IMR-90 (cell line): ENCODE measurements around the gene DNM3.

ENCODE experiments used
- CEBPB ChIP-seq: IDR thresholded peaks from 2 replicates; pipeline ENCODE4 v1.6.1; 2012; ENCODE audit warnings: low read depth, low read length, improper control_type of control experiment
- CHD1 ChIP-seq: IDR thresholded peaks from 2 replicates; pipeline ENCODE4 v1.6.1; 2012; ENCODE audit warnings: low read depth, low read length, improper control_type of control experiment
- MXI1 ChIP-seq: IDR thresholded peaks from 2 replicates; pipeline ENCODE4 v1.6.1; 2012; ENCODE audit warnings: low read depth, mild to moderate bottlenecking, low read length, moderate library complexity, borderline replicate concordance
- NFE2L2 ChIP-seq: fragments of 150-350 bp; IDR thresholded peaks from 2 replicates; pipeline ENCODE4 v1.6.1; 2016; ENCODE audit warnings: low read depth, mild to moderate bottlenecking, low read length
- POLR2A ChIP-seq: IDR thresholded peaks from 2 replicates; pipeline ENCODE4 v1.6.1; 2012; ENCODE audit warnings: mild to moderate bottlenecking, low read depth, low read length
- RAD21 ChIP-seq: IDR thresholded peaks from 2 replicates; pipeline ENCODE4 v1.6.1; 2012; ENCODE audit warnings: low read length, improper control_type of control experiment
- RCOR1 ChIP-seq: IDR thresholded peaks from 2 replicates; pipeline ENCODE4 v1.6.1; 2012; ENCODE audit warnings: mild to moderate bottlenecking, low read length, improper control_type of control experiment; ENCODE audit not compliant: insufficient replicate concordance
- RFX5 ChIP-seq: IDR thresholded peaks from 2 replicates; pipeline ENCODE4 v1.8.0; 2012; ENCODE audit warnings: low read depth, mild to moderate bottlenecking, low read length, moderate library complexity
- SMC3 ChIP-seq: fragments of 150-350 bp; IDR thresholded peaks from 2 replicates; pipeline ENCODE4 v1.6.1; 2016; ENCODE audit warnings: low read depth, mild to moderate bottlenecking, antibody characterized with exemption, low read length, moderate library complexity
- TF ChIP-seq, protein P1 (sequence below): conservative IDR thresholded peaks from 2 replicates; pipeline ENCODE4 v1.5.1; 2012; ENCODE audit warnings: mild to moderate bottlenecking, low read depth, low read length, improper control_type of control experiment
- TF ChIP-seq, protein P2 (sequence below): fragments of 150-350 bp; IDR thresholded peaks from 2 replicates; pipeline ENCODE4 v1.6.1; 2017; ENCODE audit warnings: mild to moderate bottlenecking, antibody characterized with exemption, low read length, low read depth

DNA sequence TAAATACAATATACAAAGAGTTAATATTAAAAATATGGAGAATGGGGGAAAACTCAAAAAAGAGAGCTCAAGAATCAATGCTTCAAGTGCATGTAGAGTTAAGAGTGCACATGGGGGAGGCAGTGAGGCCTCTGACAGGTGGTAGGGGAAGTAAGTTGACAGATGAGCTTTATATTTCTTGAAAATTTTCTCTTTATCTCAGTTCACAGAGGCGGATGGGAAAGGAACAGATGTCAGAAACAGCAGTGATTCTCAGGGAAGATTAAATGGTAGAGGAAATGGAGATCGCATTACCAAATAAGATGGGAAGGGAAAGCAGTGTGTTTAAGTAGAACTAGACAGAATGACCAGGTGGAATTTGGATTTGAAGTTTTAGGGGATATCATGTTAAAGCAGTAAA, 379.1 kb downstream of the DNM3 start:
- TF ChIP-seq, protein P1, sequence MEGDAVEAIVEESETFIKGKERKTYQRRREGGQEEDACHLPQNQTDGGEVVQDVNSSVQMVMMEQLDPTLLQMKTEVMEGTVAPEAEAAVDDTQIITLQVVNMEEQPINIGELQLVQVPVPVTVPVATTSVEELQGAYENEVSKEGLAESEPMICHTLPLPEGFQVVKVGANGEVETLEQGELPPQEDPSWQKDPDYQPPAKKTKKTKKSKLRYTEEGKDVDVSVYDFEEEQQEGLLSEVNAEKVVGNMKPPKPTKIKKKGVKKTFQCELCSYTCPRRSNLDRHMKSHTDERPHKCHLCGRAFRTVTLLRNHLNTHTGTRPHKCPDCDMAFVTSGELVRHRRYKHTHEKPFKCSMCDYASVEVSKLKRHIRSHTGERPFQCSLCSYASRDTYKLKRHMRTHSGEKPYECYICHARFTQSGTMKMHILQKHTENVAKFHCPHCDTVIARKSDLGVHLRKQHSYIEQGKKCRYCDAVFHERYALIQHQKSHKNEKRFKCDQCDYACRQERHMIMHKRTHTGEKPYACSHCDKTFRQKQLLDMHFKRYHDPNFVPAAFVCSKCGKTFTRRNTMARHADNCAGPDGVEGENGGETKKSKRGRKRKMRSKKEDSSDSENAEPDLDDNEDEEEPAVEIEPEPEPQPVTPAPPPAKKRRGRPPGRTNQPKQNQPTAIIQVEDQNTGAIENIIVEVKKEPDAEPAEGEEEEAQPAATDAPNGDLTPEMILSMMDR: no peak
- TF ChIP-seq CEBPB (no peak), POLR2A (no peak), RAD21 (no peak), MXI1 (no peak), RFX5 (no peak), SMC3 (no peak), RCOR1 (no peak), CHD1 (no peak), NFE2L2 (no peak)
- TF ChIP-seq, protein P2, sequence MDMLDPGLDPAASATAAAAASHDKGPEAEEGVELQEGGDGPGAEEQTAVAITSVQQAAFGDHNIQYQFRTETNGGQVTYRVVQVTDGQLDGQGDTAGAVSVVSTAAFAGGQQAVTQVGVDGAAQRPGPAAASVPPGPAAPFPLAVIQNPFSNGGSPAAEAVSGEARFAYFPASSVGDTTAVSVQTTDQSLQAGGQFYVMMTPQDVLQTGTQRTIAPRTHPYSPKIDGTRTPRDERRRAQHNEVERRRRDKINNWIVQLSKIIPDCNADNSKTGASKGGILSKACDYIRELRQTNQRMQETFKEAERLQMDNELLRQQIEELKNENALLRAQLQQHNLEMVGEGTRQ: no peak
